Measurements from ENCODE around the gene TENT4B.

GRCh38 chr16:50280932-50281331 is 127.8 kb downstream of the TENT4B start:
- TF ChIP-seq CTCF (IDR thresholded peaks at IDR 0.05; ENCODE audit: low read length) (no peak), EZH2 (IDR thresholded peaks at IDR 0.05; ENCODE audit: borderline replicate concordance, low read length) (no peak)

All from OCI-LY1 (cell line).